ENCODE data around the gene HTRA2.

The HTRA2 gene

DNA sequence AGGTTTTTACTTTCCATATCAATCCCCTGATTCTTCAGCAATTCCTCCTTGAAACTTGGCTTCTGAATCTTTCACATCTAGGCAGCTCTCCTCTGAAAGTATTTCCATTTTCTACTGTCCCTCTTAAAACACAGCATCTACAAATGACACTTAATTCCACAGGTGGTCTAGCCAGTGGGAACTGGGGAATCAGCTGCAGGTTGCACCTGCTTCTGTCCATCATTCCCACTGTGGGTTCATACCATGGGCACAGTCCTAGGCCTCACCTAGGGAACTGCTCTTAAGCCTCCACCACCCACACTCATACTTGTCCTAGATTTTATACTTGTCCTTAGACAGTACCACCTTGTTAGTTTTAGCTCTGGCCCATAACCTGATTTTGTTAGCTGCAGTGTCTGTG, 21.8 kb downstream of the HTRA2 start:
- TF ChIP-seq, protein P1, sequence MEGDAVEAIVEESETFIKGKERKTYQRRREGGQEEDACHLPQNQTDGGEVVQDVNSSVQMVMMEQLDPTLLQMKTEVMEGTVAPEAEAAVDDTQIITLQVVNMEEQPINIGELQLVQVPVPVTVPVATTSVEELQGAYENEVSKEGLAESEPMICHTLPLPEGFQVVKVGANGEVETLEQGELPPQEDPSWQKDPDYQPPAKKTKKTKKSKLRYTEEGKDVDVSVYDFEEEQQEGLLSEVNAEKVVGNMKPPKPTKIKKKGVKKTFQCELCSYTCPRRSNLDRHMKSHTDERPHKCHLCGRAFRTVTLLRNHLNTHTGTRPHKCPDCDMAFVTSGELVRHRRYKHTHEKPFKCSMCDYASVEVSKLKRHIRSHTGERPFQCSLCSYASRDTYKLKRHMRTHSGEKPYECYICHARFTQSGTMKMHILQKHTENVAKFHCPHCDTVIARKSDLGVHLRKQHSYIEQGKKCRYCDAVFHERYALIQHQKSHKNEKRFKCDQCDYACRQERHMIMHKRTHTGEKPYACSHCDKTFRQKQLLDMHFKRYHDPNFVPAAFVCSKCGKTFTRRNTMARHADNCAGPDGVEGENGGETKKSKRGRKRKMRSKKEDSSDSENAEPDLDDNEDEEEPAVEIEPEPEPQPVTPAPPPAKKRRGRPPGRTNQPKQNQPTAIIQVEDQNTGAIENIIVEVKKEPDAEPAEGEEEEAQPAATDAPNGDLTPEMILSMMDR (conservative IDR thresholded peaks at IDR 0.05), result no peak
- H3K27ac ChIP-seq, result no peak overlapping the region

DNA sequence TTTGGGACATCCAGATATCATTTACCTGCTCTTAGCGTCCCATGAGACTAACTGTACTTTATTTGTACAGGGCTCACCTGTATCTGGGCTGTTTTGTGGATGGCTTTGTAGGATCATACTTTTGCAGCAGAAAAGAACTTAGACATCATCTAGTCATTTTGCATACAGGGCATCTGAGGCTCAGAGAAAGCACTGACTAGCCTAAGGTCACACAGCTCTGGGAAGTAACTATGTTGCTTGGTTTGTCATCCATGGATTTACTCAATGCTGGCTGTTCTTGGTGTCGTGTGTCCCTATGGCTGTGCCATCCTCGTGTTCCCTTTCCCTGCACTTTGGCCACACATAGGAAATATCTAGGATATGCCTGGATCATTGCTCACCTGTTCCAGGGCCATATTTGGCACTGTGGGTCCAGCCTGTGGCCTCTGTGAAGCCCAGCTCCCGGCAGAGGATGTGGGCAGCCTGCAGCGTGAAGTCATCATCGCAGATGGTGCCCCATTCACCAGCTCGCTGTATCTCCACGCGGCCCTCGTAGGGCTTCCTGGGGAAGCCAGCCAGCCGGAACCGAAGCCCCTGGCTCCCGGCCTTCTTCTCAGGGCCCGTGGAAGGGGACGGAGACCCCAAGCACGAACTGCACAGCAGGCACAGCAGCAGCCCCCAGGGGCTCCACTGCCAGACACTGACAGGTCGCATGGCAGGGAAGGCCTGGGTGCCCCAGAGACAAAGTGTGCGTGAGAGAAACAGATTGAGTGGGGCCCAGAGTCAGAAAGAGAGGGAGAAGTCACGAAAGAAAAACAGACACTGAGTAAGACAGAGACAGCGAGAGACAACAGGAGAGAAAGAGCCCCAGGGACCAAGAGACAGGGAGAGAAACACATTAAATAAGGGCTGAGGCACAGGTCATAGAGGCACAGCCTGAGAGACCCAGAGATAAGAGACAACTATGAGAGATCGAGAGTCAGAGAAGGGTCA, 22.5 kb downstream of the HTRA2 start:
- TF ChIP-seq, protein P1 (conservative IDR thresholded peaks at IDR 0.05), result no peak
- no peak overlapping the region for H3K27ac ChIP-seq

DNA sequence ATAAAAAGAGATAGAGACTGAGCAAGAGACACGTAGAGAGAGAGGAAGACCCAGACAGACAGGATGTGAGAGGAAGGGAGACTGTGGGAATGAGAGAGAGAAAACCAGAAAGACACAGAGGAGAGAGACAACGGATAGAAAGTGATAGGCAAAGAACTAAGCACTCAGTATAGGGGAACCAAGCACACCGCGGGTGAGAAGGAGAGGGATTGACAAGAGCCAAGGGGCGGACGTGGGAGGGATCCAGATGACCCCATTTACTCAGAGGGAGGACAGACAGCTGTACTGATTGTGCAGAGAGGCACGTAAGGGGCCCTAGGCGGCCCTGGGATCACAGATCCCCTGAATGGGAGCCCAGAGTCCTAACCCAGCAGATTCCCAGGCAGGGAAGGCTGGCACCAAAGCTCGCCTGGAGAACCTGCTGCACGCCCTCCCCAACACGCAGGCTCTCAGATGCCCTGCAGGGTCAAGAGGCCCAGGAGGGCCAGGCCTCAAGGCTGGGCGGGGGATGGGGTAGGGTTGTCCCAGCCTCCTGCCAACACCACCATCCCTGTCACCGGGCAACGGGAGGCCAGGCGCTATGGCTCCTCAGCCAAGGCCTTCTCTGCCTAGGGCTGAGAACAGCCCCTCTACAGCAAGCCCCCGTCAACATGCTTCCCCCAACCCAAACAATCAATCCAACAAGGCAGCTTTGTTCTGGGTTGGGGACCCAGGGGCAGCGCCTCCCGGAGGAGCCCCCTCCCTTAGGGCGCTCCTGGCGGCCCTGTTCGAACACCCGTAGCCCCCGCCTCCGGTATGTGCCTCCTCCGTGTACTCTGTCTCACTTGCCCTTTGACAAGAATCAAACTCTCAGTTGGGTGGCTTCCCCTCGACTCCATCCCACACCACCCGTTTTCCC, 23.4 kb downstream of the HTRA2 start:
- TF ChIP-seq, protein P1 (conservative IDR thresholded peaks at IDR 0.05), result no peak
- peak overlapping the region; percentile 48; the same call in 1 of the 2 replicates for H3K27ac ChIP-seq

DNA sequence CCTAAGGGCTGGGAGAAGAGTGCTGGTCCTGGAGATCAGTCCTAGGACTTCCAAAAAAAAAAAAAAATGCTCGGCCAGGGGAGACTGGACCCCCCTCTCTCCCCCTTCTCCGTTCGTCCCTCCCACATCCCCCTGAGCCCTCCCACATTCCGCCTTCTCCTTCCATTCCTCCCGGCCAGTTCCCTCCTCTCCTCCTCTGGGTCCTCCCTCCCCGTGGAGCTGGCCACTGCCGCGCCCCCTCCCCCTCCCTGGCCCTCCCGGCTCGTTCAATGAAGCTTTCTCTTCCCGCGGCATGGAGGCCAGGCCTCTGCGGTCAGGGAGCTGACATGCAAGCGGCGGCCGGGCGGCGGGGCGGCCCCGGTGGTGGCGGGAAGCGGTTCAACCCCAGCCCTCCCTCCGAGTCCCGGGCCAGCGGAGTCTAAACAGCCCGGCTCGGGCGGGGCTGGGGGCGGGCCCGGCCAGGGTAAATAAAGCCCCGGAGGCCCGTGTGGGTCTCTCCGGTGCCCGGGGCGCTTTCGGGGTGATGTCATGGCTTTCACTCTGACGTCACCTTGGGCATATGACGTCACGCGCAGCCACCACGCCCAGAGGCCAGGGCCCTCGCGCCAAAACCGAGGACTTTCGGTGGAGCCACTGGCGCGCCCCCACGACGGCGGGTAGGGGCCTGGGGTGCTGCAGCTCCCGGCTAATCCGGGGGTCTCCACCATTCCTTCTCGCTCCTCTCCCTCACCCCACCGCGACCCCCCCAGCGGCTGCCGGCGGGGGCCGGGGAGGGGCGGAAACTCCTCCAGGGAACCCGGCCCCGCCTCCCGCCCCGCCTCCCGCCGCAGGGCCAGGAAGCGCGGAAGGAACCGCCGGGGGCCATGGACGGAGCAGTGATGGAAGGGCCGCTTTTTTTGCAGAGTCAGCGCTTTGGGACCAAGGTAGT, 24.4 kb downstream of the HTRA2 start, which contains the start of the genes DOK1 and LOXL3:
Gene DOK1 (plus strand): TSS at position 829 of the 928 bp plus-strand sequence. CDS start 35 bp downstream, at position 864.
Gene LOXL3 (minus strand): TSS at position 51 of the 928 bp plus-strand sequence. CDS start 1,308 bp downstream, outside the sequence.
- peak within 1 kb of the TSS; percentile 48; the same call in 1 of the 2 replicates for H3K27ac ChIP-seq

DNA sequence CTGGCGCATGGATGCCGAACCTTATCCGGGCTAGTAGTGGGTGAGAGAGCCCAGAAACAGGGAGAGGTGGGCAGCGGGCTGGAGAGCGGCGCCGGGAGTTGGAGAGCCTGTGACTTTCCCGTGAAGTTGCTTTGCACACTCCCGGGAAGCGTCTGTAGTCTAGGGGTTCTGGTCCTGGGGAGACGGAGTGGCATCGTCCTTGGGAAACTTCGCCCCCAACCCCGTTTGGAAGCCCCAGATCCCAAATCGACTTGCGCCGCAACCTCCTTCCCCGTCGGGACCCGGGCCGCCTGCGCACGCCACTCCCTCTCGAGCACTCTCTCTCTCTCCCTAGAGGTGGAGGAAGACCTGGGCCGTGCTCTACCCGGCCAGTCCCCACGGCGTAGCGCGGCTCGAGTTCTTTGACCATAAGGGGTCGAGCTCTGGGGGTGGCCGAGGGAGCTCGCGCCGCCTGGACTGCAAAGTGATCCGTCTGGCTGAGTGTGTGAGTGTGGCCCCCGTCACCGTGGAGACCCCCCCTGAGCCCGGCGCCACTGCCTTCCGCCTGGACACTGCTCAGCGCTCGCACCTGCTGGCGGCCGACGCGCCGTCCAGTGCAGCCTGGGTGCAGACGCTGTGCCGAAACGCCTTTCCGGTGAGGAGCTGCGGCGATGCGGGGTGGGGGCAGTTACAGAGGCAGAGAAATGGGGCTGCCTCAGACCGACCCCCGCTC, 25.2 kb downstream of the HTRA2 start:
- H3K27ac ChIP-seq, result peak overlapping the region; percentile 48; the same call in 1 of the 2 replicates

More for the DNA sequence above, 24.4 kb downstream of the HTRA2 start, which contains the start of the genes DOK1 and LOXL3:
- TF ChIP-seq, protein P1 (conservative IDR thresholded peaks at IDR 0.05), result no peak

More for the DNA sequence above, 25.2 kb downstream of the HTRA2 start:
- TF ChIP-seq, protein P1 (conservative IDR thresholded peaks at IDR 0.05), result no peak
